Activated effector memory CD4-positive, alpha-beta T cell treated with anti-CD3 and anti-CD28 coated beads, Interleukin-2, amount 50 U/mL, for 16 hours (primary cell): ENCODE results near the gene SLC36A3.
"Not testable (repeated sequence)": the region's sequence is repeated elsewhere in the genome, so short reads cannot be mapped to it uniquely, and the experiment has no call there.

Source experiments
- DNase-seq: peaks from one replicate; pipeline ENCODE4 v3.0.0-alpha.2; 2020

SLC36A3 gene

DNA sequence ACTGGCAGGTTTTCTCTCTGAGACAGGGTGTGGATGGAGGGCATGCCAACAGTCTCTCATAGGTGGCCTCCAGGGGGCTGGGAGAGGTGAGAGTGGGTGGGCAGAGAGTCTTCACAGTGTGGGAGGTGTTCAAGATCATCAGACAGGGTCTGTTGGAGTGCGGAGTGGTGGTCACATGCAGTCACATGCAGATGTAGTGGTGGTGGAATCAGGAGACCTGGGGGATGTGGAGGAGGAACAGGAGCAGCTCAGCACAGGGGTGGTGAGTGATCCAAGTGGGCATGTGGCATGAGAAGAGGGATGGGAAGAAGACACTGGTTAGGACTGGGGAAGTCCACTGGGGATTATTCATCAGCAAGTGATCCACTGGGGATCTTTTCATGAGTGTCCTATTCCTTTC is 44.8 kb downstream of the SLC36A3 start:
- no peak for DNase-seq

- no peak for DNase-seq
These were observed 45.4 kb downstream of the SLC36A3 start for GRCh38 chr5:151258201-151258611.

DNA sequence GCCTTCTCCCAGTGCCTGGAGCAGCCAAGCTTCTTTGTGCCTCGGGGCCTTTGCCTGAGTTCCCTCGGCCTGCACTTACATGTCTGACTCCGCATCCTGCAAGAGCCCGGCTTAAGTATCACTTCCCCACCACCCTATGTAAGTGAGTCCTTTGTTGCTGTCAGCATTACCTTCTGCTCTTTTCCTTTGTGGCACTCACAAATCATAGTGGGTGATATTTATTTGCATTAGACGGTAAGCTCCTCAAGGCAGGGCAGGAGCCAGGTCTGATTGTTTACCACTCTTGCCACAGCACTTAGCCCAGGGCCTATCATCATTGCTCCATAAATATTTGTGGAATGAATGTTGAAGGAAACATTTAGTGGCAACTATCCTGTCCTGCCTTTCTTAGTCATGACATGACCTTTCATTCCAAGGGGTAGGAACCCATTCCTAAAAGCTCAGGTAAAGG is 45.8 kb downstream of the SLC36A3 start:
- no peak for DNase-seq

DNA sequence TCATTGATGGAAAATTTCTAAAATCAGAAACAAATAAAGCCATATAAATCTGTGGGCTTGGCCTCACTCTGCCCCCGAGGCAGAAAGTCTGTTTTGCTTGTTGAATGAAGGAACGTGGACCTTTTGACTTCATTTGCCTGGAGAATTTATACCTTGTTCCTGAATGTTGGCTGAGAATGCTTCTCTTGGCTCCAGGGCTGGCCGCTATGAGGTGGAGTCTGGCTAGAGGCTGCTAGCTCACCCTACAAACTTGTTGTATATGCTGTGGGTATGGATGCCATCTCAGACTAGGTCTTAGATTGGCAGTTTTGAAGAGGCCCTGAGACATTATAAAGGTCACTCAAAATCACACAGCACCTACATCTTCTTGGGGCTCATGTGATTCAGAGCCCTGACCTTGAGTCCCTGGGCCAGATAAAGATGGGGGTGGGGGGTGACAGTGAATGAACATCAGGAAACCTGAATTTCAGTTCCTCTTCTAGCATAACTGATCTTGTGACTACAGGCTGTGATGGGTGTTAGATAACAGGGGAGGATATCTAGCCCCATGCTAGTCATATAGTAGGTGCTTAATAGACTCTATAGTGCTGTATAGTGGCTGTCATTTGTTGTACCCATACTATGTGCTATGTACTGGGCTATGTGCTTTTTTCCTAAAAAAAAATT is 47.8 kb downstream of the SLC36A3 start:
- DNase-seq: no peak

DNA sequence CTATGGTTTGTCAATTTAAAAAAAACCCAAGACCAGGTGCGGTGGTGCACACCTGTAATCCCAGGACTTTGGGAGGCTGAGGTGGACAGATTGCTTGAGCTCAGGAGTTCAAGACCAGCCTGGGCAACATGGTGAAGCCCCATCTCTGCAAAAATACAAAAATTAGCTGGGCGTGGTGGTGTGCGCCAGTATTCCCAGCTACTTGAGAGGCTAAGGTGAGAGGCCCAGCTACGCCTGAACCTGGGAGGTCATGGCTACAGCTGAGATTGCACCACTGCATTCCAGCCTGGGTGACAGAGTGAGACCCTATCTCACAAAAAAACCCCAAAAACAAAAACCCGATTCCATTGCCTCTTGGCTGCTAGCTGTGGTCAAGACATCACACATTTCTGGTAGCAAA is 48.6 kb downstream of the SLC36A3 start:
- DNase-seq: not testable (repeated sequence)

- no peak for DNase-seq
These were observed 49.0 kb downstream of the SLC36A3 start for GRCh38 chr5:151254556-151254955.

DNA sequence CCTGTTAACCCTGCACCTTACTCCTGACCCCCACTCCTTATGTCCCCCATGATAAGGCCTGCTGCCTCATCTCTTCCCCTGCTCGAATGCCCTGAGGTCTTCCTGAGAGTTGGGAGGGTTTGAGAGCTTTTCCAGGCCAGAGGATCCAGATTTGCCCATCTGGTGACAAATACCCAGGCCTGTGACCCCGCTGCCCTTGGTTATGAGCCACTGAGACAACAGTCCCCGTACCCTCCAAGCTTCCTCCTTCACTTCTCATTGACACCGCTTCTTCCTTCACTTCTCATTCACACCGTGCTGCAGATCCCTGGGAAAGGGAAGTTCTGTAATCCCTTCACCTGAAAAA is 50.0 kb downstream of the SLC36A3 start:
- DNase-seq: no peak

GRCh38 chr5:151252762-151253604 is 50.6 kb downstream of the SLC36A3 start, which contains the start of gene GM2A:
Gene GM2A, plus strand, starts transcription at chr5:151253185. Its CDS starts 32 bp downstream, at chr5:151253217.
- peak; percentile 99 for DNase-seq

- DNase-seq: no peak
These were observed 51.9 kb downstream of the SLC36A3 start for GRCh38 chr5:151251621-151252020.

DNA sequence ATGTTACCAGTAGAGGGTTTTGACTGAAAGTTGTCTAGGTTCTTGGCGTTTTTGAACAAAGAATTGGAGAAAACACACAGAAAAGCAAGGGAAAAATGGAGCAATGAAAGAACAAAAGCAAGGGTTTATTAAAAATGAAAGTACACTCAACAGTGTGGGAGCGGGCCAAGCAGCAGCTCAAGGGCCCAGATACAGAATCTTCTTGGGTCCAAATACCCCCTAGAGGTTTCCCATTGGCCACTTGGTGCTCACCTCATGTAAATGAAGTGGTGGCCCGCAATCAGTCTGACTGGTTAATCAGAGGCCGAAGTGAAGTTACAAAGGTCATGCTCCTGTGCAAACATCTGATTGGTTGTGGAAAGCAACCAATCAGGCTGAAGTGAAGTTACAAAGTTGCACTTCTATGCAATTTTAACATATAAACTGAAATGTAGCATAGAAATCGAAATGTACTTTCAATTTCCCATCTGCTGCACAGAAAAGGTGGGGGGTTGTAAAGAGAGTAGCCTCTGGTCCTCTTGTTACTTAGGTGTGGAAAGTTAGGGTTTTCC is 52.5 kb downstream of the SLC36A3 start:
- peak; percentile 68 for DNase-seq

GRCh38 chr5:151250346-151251000 is 53.1 kb downstream of the SLC36A3 start:
- DNase-seq: no peak

DNA sequence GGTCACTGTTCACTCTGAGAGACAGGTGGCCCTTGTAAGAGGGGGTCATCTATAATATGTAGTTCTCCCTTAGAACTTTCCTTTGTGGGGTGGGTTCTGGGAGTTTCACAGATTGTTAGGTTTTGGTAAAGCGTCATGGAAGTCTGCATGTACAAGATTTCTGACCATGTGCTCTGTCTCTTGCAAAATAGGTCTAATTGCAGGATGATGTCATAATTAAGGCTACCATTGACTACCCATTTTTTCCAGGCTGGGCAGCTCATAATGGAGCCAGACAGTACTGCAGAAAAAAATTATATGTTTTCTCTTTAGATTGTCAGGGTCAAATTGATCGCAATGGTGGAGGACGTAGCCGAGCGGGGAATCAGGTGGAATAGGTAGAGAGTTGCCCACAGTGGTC is 54.3 kb downstream of the SLC36A3 start:
- DNase-seq: no peak

GRCh38 chr5:151248651-151249050 is 54.9 kb downstream of the SLC36A3 start:
- no peak for DNase-seq

DNA sequence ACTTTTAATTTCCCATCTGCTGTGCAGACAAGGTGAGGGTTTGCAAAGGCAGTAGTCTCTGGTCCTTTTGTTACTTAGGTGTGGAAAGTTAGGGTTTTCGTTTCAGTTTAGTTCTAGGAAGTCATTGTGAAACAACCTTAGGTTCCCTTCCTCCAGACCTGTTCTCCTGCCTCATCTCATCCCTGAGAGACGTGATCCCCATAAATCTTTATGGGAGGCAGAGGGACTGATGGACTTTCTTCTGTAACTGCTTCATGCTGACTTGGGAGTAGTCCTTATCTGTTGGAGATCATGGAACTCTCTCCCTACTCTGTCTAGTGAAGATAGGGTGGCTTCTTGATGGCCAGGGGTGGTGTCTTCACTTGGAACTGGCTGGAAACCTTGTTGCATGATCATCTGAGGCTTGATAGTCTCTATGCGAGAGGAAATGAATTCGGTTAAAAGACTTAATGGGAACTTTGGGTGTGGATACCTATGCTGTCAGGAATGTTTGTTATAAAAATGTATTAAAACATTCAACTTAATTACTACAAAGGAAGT is 57.8 kb downstream of the SLC36A3 start:
- no peak for DNase-seq

GRCh38 chr5:151244206-151244605 is 59.4 kb downstream of the SLC36A3 start:
- DNase-seq: no peak

- peak; percentile 67 for DNase-seq
These were observed 60.0 kb downstream of the SLC36A3 start for GRCh38 chr5:151243564-151243963.

GRCh38 chr5:151243127-151243526 is 60.4 kb downstream of the SLC36A3 start:
- no peak for DNase-seq

GRCh38 chr5:151240924-151241635 is 62.5 kb downstream of the SLC36A3 start:
- DNase-seq: no peak

GRCh38 chr5:151240268-151240835 is 63.2 kb downstream of the SLC36A3 start:
- not testable (repeated sequence) for DNase-seq

GRCh38 chr5:151239237-151239861 is 64.2 kb downstream of the SLC36A3 start:
- DNase-seq: peak; percentile 85

DNA sequence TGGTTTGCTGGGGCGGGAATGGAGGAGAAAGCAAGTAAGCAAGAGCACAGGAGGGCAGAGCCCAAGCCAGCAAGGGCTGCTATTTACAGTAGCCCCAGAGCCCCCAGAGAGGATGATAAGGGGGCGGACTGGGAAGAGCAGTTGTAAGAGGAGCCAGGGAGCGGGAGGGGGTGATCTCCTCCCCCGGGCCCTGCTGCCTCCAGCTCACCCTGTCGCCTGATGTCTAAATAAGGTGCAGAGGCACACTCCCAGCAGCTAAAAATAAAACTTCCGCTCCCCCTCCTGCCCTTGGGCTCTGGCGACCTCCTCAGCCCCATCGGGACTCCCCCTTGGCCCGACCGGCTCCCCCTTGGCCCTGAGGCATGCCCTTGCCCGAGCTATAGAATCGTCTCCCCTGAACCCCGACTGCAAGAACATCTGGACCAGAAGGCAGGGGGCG is 65.2 kb downstream of the SLC36A3 start:
- DNase-seq: no peak
